Fibroblast of skin of left quadriceps (primary cell): ENCODE measurements around the gene PEPD.

Source experiments
- DNase-seq, 2 experiments: peaks; one replicate each; pipeline ENCODE4 v3.0.0-alpha.2; 2013; ENCODE audit warnings: low read depth in 2 of 2

PEPD gene

DNA sequence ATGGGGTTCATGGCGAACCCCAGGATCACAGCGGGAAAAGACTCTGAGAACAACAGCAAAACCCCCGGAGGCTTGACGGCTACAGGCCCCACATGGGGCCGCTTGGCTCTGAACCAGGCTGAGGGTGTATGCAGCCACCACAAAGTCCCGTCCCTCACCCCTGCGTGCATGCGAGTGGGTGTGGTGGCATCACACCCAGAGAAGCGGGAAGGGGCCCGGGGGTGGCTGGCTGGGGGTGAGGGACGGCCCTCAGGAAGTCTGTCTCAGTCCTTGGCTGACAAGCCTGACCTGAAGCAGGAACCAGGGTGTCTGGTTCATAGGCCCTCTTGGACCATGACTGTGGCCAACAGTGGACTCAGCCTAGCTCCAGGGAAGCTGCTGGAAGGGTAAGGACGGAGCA is 113.9 kb downstream of the PEPD start:
- DNase-seq, result no peak

DNA sequence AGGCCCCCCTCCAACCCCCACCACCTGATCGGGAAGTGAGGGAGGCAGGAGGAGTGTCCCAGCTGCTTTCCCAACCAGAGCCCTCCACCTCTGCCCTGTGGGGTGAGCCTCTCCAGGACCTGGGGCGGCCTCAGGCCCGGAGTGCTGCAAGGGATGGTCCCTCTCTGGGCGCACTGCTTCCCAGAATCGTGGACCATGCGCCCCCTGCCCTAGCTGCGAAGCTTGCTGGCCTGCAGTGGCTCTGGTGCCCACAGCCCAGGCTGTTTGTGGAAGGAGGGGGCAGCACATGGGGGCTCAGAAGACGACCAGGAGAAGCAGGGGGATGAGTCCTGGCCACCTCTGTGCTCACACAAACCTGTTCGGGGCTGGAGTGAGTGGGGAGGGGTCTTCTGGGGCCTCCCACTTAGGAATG is 114.4 kb downstream of the PEPD start:
- DNase-seq, result no peak

DNA sequence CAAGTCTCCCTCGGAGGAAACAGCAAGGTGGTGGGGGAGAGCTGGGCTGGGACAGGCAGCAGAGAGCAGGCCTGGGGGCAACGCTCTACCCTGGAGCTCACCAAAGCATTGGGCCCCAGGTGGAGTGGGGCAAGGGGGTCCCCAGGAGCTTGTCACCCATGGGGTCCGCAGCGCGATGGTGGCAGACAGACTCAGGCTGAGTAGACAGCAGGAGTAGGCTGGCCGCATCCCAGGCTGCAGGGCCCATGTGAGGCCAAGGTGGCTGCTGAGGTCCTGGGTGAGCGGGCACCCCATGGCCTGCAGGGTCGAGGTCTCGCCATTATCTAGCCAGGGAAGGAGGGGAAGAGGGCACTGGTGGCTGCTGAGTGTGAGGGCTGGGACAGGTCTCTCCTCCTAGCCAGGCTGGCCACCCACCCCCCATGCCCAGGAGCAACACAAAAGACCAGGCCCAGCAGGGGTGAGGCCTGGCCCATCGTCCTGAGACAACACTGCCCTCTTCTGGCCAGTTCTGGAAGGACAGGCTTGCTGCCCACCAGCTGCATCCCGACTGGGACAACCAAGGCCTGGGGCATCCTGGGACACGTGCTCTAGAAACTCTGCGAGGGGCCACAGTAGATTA is 115.0 kb downstream of the PEPD start:
- DNase-seq, result no peak

DNA sequence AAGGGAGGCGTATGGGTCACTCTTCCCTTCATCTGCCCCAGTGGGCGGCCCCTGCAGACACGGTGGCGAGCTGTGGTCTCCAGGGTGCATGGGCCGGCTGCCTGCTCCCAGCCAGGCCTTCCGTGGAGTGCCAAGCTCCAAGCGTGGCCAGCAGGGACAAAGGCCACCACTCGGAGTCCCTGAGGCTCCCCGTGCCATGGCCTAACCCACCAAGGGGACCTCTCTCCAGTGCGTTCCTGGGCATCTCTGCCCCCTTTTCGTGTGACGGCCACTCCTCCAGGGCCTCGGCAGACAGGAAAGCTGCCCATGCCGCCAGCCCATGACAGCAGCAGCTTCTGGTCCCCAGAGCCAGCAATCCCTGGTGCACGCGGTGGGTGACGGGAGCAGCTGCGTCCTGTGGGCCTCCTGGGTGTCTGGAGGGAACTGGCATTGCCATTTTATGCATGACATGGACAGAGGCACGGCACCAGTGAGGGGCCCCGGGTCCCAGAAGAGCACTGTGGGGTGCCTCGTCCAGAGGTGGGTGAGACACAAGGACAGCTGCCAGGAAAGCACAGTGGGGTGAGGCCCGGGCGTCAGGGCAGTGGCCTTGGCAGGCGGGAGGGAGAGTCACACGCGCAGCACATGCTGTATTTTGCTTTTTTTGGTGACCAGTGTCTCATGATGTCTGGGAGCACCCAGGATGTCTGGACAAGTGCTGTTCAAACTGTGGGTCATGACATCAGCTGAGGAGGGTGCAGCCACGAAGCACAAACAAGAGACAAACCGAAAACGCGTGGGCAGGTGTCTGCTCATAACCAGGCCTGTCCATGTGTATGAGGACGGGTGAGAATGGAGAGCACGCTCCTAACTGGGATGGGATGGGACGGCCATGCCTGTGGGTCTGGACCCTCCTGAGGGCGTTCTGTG is 115.8 kb downstream of the PEPD start:
- no peak for DNase-seq

DNA sequence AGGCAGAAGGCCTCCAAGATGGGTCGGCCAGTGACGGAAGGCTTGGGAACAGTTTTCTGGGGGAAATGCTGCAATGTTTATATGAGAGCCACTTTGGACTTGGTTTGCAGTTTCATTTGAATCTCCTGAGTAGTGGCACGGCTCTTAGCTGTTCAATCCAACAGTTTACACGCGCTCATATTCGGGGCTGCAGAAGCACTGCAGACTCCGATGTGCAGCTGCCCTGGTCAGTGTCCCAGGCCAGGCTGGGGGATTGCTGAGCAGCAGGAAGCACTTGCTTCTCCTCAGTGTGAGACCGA is 116.4 kb downstream of the PEPD start:
- no peak for DNase-seq

DNA sequence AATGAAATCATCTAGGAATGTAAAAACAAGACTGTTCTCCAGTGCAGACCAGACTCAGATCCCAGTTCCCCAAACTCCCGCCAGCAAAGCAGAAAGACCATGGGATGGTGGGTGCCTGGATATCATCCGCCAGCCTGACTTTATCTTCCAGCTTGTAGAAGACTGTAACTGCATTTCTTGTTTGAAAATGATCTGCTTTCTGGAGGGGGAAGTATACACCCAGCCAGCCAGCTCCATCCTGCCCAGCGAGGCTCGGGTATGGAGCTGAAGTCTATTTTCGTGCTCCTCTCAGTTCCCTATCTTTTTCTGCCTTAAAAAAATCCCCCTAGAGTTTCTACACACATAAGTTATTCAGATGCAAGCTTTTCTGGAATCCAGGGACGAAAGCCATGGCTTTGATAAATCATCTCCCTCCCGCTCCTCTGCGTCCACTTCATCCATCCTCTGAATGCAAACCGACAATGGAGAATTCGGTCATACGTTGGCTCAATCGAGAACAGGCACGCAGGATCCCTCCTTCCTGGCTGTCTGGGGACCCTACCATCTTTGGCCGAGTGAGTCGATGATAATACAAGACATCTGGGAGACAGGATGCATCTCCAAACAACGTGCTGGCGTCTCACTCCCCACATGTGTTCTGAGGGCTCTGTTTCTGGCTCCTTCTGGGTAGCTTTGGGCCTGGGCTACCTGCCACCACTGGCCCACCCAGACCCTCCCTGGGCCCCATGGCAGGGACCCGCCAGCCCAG is 116.9 kb downstream of the PEPD start:
- DNase-seq, result no peak

DNA sequence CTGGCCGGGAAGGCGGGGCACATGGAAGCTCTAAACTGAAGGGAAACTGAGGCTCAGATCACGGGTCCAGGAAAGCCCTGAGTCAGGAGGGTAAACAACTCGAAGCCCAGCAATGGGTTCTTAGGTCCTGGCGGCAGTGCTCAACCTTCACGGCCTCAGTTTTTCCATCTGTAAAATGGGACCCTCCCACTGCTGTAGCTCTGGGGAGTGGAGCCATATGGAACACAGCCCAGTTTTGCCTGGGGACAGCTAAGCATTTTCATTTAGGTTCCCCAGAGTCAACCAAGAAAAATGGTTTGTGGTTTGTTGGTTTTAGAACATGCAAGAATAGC is 117.7 kb downstream of the PEPD start:
- DNase-seq, result no peak

DNA sequence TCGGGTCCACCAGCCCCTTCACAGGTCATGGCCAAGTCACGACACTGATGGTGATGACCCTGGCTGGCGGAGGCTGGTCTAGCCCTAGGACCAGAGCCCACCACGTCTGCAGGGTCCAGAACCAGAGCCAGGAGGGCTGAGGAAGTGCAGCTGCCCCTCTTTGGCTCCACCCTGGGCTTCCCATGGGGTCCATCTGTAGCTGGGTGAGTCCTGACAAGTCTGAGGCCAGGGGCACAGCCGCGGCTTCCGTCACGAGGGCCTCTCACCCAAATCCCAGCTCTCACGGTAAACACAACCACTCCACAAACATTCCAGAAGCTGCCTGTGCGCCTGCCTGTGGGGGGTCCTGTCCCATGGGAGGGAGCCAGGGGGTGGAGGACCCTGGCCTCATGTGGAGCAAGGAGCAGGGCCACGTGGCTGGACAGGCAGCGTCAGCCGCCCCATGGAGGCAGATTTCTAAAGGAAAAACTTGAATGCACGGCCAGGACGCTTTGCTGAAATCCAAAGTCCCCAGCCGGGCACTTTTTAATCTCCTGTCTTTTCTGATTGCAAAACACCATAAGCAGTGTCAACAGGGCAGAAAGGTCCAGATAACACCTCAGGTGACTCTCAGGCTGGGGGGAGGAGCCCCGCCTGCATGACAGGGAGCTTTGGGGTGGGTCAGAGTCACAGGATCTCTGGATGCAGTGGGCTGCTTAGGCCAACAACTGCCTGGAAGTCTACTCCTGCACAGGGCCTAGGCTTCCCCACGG is 118.2 kb downstream of the PEPD start:
- no peak for DNase-seq

DNA sequence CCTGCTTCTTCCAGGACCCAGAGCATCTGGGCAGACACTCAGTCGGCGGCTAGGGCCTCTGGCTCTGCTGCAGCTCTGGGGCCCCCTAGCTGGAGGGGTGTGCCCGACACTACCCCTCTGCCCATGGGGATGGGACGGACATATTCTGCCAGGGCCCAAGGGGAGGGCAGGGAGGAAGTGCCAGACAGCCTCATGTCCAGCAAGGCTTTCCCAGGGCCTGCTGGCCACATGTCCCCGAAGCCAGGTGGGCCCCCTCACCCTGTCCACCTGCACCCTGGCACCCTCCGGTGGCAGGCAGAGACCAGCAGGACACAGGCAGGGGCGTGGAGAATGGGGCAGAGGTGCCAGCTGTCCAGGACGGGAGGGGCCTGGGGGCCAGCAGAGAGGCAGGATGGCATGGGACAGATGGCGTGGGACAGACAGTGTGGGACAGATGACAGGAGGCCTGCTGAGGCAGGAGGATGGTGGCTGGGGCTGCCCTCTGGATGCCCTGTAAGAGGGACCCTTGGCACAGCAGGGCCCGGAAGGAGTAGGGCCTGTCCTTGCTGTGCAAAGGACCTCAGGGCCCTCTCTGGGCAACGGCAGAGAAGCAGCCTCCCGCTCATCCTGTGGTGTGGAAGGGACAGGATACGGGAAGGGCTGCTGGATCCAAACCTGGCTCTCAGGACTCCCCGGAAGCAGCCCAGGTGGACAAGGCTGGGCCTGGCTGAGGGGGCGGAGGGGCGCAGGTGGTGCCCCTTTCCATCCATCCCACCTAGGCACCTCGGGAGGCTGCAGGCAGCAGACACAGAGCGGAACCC is 119.0 kb downstream of the PEPD start:
- no peak for DNase-seq

DNA sequence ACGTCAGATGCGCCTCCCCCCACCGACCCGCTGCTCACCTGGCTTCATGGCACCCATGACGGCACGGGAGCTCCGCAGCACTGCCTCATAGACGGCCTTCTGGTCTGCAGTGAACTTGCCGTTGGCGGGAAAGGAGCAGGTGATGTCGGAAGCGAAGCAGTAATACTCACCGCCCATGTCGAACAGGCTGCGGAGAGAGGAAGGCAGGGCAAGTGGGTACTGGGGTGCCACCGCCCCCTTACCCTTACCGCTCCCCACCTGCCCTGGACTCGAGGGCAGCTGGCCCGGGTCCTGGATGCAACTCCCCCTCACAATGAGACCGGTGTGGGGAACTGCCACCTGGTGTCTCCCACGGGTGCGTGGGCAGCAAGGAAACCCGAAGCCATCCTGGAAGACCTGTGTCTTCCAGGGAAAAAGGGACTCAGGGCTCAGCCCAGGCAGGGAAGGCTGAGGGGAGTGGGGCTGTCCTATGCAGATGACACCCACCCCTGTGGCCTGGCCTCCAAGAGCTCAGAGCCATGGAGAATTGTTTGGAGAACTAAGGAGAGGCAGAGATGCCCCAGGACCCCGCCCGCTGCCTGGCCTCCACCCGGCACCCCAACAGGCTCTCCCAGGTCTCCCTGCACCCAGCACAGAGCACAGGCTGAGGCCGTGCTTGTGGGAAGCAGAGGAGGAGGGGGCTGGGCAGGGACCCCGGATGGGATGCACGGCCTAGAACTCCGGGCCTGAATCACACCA is 119.7 kb downstream of the PEPD start:
- no peak for DNase-seq

DNA sequence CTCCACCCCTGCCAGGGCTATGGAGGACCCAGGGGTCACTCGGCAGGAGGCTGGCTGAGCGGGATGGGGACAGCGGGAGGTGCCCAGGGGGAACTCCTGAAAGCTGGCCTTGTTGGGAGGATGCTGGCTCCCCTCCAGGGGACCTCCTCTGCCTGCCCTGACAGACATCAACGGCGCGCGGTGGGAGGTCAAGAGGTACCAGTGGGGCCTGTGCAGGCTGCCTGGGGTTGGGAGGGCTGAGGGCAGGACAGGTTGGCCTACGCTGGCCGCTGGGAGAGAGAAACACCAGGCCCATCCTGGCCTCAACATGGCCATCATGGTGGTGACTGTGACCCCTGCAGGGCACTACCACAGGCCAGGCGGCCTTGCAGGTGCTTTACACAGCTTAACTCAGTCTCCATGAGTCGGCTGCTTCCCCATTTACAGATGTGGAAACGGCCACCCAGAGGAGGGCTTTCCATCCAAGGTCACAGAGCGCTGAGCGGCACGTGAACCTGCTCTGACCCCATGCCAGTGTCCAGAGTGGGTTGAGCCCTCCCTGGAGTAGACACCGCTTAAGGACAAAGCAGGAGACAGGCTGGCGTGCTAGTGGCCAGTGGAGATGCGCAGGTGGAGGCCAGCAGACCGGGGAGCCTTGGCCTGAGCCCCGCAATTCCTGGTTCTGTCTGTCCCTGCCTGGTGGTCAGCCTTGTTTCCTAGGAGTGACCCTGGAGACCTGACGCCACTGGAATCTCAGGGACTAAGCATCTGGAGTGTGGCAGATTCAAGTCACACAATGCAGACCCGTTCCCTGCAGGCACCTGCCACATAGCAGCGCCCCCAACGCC is 120.5 kb downstream of the PEPD start:
- DNase-seq, result no peak

DNA sequence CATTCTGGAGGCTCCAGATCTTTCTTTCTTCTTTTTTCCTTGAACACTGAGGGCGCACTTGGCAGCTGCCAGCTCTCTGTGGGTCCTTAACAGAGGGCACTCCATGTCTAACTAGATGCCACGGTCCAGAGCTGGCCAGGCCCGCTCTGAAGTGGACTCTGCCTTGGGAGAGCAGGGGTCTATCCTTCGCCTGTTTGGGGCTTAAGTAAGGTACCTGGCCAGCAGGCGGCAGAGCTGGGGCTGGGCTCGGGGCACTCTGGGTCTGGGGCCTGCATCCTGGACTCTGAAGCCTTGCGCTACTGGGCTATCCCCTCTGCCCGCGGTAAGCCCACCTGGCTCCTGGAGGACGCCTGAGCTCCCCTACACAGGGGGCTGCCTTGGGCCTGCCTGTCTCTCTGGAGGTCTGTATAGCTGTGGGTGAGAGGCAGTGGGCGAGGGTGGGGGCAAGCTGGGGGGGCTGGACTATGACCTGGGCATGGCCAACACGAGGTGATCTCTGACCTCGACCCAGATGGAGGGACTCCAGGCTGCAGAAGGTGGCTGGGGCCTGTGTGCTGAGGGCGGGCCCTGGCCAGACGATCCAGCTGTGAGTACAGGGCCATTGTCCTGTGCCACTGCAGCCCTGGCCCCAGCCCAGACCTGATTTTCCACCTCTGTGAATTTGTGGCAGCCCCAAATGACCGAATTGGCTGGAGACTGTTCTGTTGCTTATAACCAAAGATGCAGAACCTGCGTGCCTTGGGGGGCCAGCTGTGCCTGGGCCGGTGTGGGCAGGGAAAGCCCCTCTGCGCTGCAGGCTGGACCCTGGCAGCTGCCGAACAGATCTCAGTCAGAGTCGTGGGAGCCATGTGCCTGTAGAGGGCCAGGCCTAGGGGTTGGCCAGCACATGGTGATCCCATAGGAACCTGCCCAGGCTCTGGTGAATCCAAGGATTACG is 121.6 kb downstream of the PEPD start:
- DNase-seq, result no peak

DNA sequence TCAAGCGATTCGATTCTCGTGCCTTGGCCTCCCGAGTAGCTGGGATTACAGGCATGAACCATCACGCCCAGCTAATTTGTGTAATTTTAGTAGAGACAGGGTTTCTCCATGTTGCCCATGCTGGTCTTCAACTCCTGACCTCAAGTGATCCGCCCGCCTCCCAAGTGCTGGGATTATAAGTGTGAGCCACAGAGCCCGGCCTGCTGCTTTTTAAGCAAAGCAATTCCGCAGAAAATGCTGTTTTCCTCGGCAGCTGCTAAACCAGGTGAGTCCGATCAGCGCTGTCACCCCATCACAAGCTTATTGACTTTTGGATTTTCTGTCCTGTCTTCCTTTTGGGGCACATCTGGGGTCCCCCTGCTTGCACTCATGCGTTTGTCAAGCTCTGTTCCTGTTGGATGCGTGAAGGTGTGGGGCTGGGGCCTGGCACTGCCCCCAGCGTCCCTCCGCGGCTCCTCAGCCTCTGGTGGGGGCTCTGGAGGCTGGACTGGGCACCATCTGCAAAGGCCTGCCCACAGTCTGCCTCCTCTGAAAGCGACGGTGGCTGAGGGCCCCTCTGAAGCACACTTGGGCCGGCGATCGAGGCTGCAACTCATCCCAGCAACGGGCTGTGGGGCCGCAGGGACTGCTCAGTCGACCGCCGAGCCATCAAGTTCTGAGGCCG is 122.4 kb downstream of the PEPD start:
- DNase-seq, result no peak

DNA sequence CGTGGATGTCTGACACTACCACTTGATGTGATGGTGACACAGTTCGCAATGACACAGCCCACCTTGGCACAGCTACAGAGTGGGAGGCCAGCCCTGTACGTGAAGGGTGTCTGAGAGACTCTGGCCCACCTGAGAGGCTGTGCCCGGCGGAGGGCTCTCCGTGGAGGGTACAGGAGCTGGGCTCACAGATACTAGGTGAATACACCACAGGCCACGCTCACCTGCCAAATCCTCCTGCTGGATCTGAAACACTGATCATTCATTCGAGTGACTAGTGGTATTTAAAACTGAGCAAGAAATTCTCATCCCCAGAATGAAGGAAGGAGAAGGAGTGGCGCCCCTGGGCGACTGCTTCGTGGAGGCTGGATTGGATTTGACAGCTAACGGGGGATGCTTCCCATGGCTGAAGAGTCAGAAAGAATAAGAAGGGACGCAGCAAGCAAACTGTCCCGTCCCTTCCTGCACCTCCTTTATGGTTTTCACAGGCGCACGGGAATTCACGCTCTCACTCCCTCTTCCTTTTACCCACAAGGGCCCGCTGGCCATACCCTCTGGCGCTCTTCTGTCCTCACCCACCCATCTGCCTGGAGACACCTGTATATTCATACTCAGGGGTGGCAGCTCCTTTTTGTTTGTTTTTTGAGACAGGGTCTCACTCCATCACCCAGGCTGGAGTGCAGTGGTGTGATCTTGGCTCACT is 123.1 kb downstream of the PEPD start:
- no peak for DNase-seq

DNA sequence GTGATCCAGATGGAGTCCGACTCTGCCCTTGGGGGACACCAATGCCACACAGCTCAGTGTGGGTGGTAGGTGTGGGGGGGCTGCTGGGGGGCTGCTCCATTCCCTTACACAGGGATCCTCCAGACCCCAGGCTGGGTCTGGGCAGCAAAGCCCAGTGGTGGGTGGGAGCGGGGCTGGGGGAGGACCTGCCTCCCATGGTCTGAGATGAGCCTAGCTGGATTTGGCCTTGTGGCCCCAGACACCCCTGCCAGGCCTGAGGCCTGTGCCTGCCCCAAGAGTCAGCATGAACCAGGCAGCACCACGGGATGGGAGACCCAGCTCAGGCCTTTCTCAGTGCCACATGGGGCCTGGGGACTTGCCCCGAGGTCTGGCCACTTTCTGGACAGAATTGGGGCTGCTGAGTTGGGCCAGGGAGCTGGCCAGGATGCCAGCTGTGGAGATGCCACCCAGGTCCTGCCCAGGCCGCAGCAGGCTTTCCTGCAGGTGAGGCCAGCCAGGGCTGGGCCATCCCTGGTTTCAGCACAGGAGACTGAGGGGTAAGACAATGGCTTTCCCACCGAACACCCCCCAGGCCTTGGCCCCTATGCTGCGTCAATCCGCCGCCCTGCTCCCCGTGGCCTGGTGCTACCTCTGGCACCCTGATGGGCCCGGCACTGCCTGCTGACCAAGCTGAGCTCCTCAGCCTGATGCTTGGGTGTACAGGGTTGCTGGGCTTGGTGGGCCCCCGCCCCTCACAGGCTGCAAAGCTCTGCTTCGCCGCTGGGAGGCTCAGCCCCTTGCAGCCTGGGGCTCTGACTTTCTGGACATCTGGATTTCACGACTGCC is 123.8 kb downstream of the PEPD start:
- DNase-seq, result no peak

DNA sequence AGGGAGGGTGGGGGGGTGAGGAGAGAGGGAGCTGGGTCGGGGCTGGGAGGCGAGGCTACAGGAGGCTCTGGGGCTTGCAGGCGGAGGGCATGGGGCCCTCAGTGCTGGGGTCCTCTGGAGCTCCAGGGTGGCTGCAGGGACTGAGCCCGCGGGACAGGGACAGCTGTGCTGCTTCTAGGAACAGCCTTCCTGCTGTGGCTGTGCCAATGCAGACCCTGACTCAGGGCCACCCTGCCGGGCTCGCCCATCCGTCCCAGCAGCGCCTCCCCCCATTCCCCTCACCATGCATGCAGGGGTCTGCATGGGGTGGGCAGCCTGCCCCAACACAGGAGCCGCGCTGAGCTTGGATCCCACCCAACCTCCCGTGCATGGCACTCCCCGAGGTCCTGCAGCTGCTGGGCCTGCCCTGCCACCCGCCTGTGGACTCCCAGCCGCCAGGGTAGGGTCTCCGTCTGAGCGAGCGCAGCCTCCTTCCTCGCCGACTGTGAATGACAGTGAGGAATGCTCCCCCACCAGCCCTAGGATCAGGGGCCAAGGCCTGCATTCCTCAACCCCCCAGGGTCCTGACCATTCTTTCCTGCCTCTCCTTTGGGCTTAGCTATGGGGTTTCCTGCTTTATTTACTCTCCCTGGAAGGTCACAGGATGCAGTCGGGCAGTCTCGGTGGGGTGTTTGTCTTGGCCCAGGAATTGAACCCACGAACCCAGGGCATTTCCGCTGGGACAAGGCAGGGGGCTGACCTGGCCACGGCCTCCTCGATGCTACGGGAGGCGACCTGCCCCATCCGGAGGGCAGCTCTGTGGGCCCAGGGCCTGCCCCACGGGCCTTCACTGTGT is 124.7 kb downstream of the PEPD start:
- no peak for DNase-seq
